Body of pancreas (tissue), 4 donors: ENCODE results near the gene CDH12.

Experiments
- CTCF ChIP-seq, 7 experiments: fragments of 450-650 bp in 4 of 7; fragments of 200-600 bp in 3 of 7; sonication (generic) in 3 of 7; IDR thresholded peaks; one replicate each; pipeline ENCODE4 v1.5.1; 2016 to 2019; ENCODE audit warnings: antibody characterized with exemption in 7 of 7
- POLR2A ChIP-seq, 3 donors: fragments of 450-650 bp; IDR thresholded peaks; one replicate each; pipeline ENCODE4 v1.6.1; 2016; ENCODE audit warnings: antibody characterized with exemption in 3 of 3, mild to moderate bottlenecking in 2 of 3

- TF ChIP-seq CTCF (IDR thresholded peaks at IDR 0.05) (no peak), POLR2A (IDR thresholded peaks at IDR 0.05) (no peak)
These were observed 960.0 kb downstream of the CDH12 start for GRCh38 chr5:21893161-21893560.
